GM12874 (cell line): Measurements from ENCODE around the gene RFNG.

ENCODE experiments used
- TF ChIP-seq, protein P1 (sequence below): IDR thresholded peaks from 2 replicates; pipeline ENCODE4 v1.5.1; 2011; ENCODE audit warnings: low read depth, mild to moderate bottlenecking, control low read depth, low read length, moderate library complexity; ENCODE audit not compliant: insufficient read depth

RFNG gene

DNA sequence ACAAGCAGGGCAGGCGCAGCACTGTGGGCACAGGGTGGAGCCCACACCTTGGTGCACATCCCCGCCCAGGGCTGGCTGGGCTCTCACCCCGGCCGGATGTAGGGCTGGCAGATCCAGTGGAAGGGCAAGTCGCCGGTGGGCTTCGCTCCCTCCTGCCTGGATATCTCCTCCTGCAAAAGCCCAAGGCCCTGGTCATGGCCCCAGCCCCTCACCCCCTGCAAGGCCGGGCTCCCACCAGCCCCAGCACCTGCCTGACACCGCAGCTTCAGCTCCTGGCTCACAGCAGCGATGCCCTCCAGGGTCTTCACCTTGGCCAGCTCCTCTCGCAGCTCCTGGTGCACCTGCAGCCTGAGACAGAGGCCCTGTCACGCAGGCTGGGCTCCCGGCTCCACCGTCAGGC is 9.0 kb upstream of the RFNG start:
- TF ChIP-seq, protein P1, sequence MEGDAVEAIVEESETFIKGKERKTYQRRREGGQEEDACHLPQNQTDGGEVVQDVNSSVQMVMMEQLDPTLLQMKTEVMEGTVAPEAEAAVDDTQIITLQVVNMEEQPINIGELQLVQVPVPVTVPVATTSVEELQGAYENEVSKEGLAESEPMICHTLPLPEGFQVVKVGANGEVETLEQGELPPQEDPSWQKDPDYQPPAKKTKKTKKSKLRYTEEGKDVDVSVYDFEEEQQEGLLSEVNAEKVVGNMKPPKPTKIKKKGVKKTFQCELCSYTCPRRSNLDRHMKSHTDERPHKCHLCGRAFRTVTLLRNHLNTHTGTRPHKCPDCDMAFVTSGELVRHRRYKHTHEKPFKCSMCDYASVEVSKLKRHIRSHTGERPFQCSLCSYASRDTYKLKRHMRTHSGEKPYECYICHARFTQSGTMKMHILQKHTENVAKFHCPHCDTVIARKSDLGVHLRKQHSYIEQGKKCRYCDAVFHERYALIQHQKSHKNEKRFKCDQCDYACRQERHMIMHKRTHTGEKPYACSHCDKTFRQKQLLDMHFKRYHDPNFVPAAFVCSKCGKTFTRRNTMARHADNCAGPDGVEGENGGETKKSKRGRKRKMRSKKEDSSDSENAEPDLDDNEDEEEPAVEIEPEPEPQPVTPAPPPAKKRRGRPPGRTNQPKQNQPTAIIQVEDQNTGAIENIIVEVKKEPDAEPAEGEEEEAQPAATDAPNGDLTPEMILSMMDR = no peak

GRCh38 chr17:82060001-82060380 is 8.4 kb upstream of the RFNG start:
- TF ChIP-seq, protein P1 = no peak

- TF ChIP-seq, protein P1 = no peak
Measured at GRCh38 chr17:82059272-82060000, 7.8 kb upstream of the RFNG start.

- TF ChIP-seq, protein P1 = no peak
Measured at GRCh38 chr17:82058855-82059249, 7.2 kb upstream of the RFNG start.

GRCh38 chr17:82058230-82058854 is 6.7 kb upstream of the RFNG start:
- TF ChIP-seq, protein P1 = no peak

DNA sequence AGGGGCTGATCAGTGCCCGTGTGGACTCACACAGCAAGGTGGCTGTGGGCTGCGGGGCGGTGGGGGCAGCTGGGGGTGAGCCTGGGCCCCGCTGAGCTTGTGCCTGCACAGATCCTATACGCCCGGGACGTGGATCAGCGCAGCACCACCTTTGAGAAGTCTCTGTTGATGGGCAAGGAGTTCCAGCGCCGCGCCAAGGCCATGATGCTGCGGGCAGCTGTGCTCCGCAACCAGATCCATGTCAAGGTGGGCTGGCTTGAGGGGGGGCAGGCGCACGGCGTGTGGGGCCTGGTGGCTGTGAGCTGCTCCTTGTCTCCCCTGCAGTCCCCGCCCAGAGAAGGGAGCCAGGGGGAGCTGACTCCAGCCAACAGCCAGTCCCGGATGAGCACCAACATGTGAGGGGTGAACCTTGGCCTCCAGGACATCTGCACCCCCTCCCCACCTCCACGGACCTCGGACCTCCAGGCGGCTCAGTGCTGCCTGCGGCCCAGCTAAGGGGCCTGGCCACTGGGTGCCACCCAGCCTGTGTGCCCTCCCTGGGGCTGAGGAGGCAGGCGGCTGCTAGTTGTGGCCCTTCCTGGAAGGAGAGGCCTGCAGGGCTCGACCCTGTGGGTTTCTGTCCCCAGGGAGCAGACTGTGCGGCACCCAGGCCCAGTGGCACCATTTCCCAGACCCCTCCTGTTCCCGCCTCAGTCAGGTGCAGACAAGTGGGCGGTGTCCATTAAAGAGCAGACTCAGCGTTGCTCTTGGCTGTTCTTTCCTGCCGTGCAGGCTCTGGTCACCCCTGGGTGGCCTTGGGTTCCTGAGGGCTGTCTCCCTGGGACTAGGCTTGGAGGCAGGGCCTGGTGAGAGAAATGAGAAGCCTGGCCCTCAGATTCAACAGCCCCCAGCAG is 5.4 kb upstream of the RFNG start:
- TF ChIP-seq, protein P1 = no peak

GRCh38 chr17:82055965-82056728 is 4.5 kb upstream of the RFNG start:
- TF ChIP-seq, protein P1 = no peak
